Epithelial cell of esophagus (primary cell): ENCODE data around the gene MARCO.

ENCODE experiments used
- DNase-seq: peaks from one replicate; pipeline ENCODE4 v3.0.0; 2010; ENCODE audit warnings: low read depth
- H3K4me3 ChIP-seq: 2 replicates; pipeline ENCODE4 v1.5.1; 2011; ENCODE audit warnings: mild to moderate bottlenecking, low read length, control low read depth
- CTCF ChIP-seq: IDR thresholded peaks from 2 replicates; pipeline ENCODE4 v1.5.1; 2011; ENCODE audit warnings: low read depth, mild to moderate bottlenecking, low read length, control low read depth, inconsistent platforms; ENCODE audit not compliant: insufficient read depth; ENCODE audit errors: missing control alignments

Gene MARCO

DNA sequence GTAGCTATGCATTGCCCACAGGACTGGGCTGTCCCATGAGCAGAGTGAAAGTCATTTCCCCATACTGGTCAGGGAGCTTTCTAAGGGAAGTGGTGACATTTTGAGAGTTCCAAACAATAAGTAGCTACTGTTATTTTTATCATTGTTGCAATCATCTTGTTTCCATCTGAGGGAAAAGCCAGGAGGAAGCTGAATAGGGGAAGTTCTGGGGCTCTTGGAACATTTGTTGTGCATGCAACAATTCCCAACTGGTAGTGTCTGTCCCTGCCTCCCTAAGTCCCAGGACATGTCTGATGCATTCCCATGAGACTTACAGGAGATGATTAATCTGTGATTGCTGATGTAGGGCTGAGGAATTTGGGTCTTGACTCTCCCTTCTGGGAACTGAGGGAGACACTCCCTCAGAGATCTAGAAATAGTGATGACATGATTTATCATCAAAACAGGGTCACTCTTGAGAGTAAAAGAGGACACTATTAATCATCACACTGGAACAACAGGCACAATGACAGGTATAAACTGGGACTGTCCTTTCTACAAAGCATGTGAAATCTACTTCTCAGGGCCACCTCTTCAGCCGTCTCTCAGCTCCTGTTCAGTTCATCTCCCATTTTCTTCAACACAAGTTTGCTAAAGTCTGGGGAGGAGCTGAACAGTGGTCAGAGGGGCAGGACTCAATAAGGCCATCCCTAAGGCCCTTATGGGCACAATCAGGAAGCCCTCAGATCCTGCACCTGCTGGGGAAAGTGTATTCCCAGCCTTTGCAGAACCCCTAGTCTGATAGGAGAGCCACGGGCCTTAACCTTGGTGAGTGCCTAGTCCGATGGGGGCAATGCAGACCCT, 28.0 kb upstream of the MARCO start:
- DNase-seq: peak; percentile 82
- no peak for TF ChIP-seq CTCF
- H3K4me3 ChIP-seq: no peak overlapping the region

DNA sequence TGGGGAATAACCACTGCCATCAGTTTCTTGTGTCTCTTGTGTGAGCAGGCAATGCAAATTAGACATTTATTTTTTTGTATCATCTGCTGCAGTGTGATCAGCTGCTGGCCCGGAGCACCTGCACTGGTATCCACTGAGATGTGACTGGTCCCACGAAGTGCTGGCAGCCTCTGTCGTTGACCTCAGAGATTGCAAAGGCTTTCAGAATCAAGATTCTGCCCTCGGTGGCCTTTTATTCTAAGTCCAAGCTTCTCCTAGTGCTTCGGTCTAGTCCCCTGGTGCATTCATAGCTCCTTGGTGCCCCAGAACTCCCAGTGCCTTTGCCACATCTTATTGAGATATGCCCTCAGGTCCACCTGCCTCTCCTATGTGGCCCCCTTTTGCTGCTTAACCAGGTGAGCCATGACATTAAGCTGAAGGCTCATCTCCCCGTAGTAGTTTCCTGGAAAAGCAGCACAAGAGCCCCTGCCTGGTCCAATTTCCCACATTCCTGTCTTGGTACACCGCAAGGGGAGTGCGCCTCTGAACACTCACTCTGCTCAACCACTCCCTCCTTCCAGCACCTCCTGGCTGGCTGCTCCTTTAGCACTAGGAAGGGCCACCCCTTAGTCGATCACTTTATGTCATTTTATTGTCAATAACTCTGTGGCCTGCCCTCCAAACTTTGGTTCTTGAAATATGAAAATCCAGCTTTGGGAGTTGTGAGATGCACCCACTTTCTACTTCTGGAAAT, 27.1 kb upstream of the MARCO start:
- TF ChIP-seq CTCF: no peak
- no peak overlapping the region for H3K4me3 ChIP-seq
- DNase-seq: no peak

DNA sequence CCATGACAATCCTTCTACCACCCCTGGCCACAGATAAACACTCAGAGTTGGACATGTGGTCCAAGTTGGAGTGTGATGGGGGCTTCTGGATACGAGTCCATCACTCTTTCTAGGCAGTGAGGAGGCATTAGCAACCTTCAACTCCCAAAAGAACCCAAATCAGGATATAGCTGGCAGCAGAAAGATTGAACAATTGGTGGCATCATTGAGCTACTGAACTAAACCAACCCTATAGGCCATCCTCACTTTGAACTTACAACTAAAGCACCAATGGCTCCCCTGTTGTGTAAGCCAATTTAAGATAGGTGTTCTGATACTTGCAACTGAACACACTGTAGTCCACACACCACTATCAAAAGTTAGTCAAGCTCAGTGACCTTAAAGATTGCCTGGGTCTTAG, 24.0 kb upstream of the MARCO start:
- no peak for DNase-seq
- no peak overlapping the region for H3K4me3 ChIP-seq
- no peak for TF ChIP-seq CTCF

DNA sequence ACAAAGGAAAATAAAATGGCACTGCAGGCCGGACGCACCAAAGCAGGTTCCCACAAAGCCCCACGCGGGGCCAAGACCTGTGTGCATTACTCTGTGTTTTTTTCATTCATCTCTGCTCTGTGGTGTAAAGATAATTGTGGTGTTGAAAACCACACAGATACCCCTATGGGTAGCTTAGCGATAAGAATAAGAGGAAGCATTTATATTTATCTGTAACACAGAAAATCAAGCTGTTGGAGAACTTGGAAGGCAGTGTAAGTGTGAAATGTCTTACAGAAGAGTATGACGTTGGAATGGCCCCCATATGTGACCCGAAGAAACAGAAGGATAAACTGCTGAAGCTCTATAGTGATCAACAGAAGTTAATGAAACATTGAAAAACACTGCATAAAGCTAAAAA, 20.3 kb upstream of the MARCO start:
- DNase-seq: no peak
- no peak for TF ChIP-seq CTCF
- no peak overlapping the region for H3K4me3 ChIP-seq

DNA sequence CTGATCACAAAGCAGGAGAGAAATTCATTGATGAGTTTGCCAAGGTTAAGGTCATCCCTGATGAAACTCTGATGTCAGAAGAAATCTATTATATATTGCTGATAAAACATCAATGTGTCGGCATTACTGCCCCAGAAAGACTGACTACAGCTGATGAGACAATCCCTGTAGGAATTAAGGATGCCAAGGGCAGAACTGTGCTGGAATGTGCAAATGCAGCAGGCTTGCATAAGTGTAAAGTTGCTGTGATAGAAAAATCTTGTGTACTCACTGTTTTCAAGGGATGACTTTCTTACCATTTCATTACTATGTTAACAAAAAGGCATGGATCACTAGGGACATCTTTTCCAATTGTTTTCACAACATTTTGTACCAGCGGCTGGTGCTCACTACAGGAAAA, 19.7 kb upstream of the MARCO start:
- DNase-seq: no peak
- no peak for TF ChIP-seq CTCF
- no peak overlapping the region for H3K4me3 ChIP-seq

DNA sequence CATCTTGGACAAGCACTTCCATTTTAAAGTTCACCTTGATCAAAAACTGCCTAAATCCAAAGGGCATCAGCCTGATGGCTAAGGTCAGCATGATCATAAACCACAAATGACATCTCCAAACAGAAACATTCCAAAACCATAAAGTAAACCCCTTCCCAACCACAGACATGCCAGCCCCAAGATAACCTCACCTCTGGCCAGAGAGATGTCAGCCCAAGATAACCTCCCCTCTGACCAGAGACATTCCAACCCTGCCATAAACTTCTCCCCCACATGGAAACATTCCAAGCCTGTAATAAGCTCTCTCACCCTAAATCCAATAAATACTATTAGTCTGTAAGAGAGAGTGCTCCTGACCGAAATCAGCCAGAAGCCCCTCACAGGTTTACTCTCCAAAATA, 18.6 kb upstream of the MARCO start:
- H3K4me3 ChIP-seq: no peak overlapping the region
- no peak for DNase-seq

More for the DNA sequence above, 18.6 kb upstream of the MARCO start:
- no peak for TF ChIP-seq CTCF
